ENCODE data around the gene CNEP1R1. TPM values are rescaled to one million over a fixed set of nuclear protein-coding genes. Genes with fewer than 3 reads are reported as not detected.

The CNEP1R1 gene
- total and polyA plus RNA-seq, 9 of the 15 experiments (the other 6 are each of a cell fraction or from before 2014, with no cell fraction given), result 7.6 to 20.1 (median 10.6) TPM

DNA sequence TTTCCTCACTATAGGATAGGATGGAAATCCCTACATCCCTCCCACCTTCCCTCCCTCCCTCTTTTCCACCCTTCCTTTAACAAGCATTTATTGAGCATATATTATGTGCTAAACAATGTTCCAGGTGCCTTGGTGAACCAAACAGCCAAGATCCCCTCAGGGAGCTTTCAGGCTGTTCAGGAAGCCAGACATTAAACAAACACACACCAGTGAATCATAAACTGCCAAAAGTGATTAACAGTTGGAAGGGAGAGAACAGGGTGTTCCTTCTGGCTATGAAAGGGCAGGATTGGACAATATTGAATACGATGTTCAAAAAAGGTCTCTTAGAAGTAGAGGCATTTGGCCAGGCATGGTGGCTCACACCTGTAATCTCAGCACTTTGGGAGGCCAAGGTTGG is 22.8 kb upstream of the CNEP1R1 start (continued):
- TF ChIP-seq, protein P1, sequence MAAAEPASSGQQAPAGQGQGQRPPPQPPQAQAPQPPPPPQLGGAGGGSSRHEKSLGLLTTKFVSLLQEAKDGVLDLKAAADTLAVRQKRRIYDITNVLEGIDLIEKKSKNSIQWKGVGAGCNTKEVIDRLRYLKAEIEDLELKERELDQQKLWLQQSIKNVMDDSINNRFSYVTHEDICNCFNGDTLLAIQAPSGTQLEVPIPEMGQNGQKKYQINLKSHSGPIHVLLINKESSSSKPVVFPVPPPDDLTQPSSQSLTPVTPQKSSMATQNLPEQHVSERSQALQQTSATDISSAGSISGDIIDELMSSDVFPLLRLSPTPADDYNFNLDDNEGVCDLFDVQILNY (CRISPR knock-in tag; IDR thresholded peaks at IDR 0.05), result no peak
- TF ChIP-seq RNF2 (IDR thresholded peaks at IDR 0.05) (no peak), ZBTB33 (CRISPR knock-in tag; IDR thresholded peaks at IDR 0.05) (no peak)

GRCh38 chr16:50004239-50004638 is 20.8 kb upstream of the CNEP1R1 start:
- H3K36me3 ChIP-seq (ENCODE audit: control insufficient read depth, insufficient read depth, low read length), result no peaks in the 10 kb centered on the region
- no peaks in the 10 kb centered on the region for H3K9me1 ChIP-seq (ENCODE audit: control insufficient read depth, insufficient read depth, low read length)
- no peak overlapping the region for H3K4me2 ChIP-seq (ENCODE audit: insufficient read depth, low read length)
- no peak overlapping the region for H3K9ac ChIP-seq (ENCODE audit: insufficient read depth in 1 of 2, low read depth in 2 of 2, low read length in 2 of 2)
- no TSS peak for BruUV-seq (replicated peaks)
- DNase-seq (ENCODE audit: extremely low read depth in 1 of 4, low spot score in 3 of 4), result no peak
- H3K27me3 ChIP-seq (ENCODE audit: control insufficient read depth in 2 of 2, insufficient read depth in 2 of 2, low read length in 2 of 2), result peaks cover 2 to 5% of the 10 kb centered on the region in 2 experiments; a peak in 2 of 5 replicates
- no peaks in the 10 kb centered on the region for H3K4me1 ChIP-seq (replicated peaks in 1 of 2; ENCODE audit: control insufficient read depth in 2 of 2, insufficient read depth in 2 of 2, low read length in 2 of 2)
- H3K4me3 ChIP-seq, result no peak overlapping the region
- H3K9me3 ChIP-seq (replicated peaks; ENCODE audit: control insufficient read depth, insufficient read depth, low read depth, low read length), result no peaks in the 10 kb centered on the region
- ChIA-PET CTCF (ENCODE audit: low intra/inter-chr PET ratio) (no interaction called here), POLR2A (no interaction called here)
- H3K79me2 ChIP-seq (ENCODE audit: control insufficient read depth, insufficient read depth, low read length), result no peaks in the 10 kb centered on the region
- ATAC-seq, result no peak
- H4K20me1 ChIP-seq (replicated peaks; ENCODE audit: control insufficient read depth, insufficient read depth, low read length), result no peaks in the 10 kb centered on the region
- in situ Hi-C loops (cut with MboI), result no loop called here
- H2AFZ ChIP-seq (ENCODE audit: low read depth, low read length), result no peak overlapping the region
- intact Hi-C loops (cut with micrococcal nuclease), result no loop called here
- H3K27ac ChIP-seq (ENCODE audit: extremely low read depth, low read depth, low read length), result no peak overlapping the region
- FAIRE-seq, result no peak
- WGBS (ENCODE audit: insufficient coverage, low coverage, missing lambda C conversion rate), result 3% methylated on average over 4 of the region's 4 CpGs
- no peak for TF ChIP-seq ATF6 (CRISPR knock-in tag; IDR thresholded peaks at IDR 0.05)
- no peak for TF ChIP-seq IFI16 (CRISPR knock-in tag; IDR thresholded peaks at IDR 0.05)
- TF ChIP-seq ZNF583 (CRISPR knock-in tag; IDR thresholded peaks at IDR 0.05), result no peak
- no peak for TF ChIP-seq ZNF57 (CRISPR knock-in tag; IDR thresholded peaks at IDR 0.05)
- TF ChIP-seq SRSF3 (IDR thresholded peaks at IDR 0.05; ENCODE audit: insufficient read depth, low read length), result no peak
- no peak for TF ChIP-seq SAFB2 (IDR thresholded peaks at IDR 0.05; ENCODE audit: borderline replicate concordance, low read depth, low read length, severe bottlenecking)
- no peak for TF ChIP-seq NFXL1 (CRISPR knock-in tag; IDR thresholded peaks at IDR 0.05)
- TF ChIP-seq RBFOX2 (IDR thresholded peaks at IDR 0.05; ENCODE audit: low read depth, low read length), result no peak
- no peak for TF ChIP-seq MIER1 (IDR thresholded peaks at IDR 0.05; ENCODE audit: low read depth)
- TF ChIP-seq ELK1 (CRISPR knock-in tag; IDR thresholded peaks at IDR 0.05), result no peak
- no peak for TF ChIP-seq ZNF561 (CRISPR knock-in tag; conservative IDR thresholded peaks at IDR 0.05)
- TF ChIP-seq FOXK2 (conservative IDR thresholded peaks at IDR 0.05 in 1 of 2, IDR thresholded peaks at IDR 0.05 in 1 of 2; ENCODE audit: low read depth in 2 of 2), result no peak
